GM21528 (cell line): ENCODE measurements around the gene ARHGAP10.

Source experiments
- ATAC-seq: cut with Tn5 transposase; IDR thresholded peaks from one replicate; pipeline ENCODE4 v1.9.1; 2021; ENCODE audit warnings: mild to moderate bottlenecking, moderate library complexity; ENCODE audit not compliant: unreplicated experiment, low FRiP score

The ARHGAP10 gene

DNA sequence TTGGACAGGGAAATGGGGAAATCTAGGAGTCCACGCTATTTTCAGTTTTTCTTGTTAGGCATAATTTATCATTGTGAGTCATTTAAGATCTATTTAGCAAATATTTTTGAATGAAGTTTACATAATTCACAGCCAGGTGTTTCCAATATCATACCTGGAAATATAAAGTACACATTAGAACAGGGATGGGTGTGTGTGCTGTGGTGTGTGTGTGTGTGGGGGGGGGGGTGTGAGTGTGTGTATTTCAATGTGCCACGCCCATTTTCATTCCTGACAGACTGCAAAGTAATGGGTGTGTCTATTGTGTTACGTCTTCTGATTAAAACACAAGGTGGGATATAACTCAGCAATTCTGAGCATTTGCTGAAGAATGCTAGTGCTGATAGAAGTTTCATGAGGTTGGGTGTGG lies 33.2 kb downstream of the ARHGAP10 start:
- ATAC-seq, result no peak

- no peak for ATAC-seq
Measured at GRCh38 chr4:147768113-147768512, 36.2 kb downstream of the ARHGAP10 start.

DNA sequence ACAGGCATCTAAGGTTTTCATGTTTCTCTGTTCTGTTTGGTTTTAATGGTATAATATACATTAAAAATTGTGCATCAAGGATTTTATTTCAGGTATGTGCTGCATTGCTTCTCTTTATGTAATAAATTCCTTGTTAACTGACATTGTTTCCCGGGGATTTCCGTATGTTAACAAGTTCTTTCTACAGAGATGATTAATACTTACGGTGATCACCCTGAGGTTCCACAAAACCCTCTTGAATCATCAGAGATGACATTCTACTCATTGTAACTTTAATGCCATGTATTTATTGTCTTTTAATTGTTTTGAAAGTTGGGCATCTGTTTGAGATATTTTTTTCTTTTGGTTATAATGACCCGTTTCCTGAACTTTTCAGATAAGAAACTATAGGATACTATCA lies 37.5 kb downstream of the ARHGAP10 start:
- no peak for ATAC-seq

GRCh38 chr4:147770831-147771230 lies 38.9 kb downstream of the ARHGAP10 start:
- no peak for ATAC-seq

- ATAC-seq, result no peak
Measured at GRCh38 chr4:147772056-147772455, 40.2 kb downstream of the ARHGAP10 start.

DNA sequence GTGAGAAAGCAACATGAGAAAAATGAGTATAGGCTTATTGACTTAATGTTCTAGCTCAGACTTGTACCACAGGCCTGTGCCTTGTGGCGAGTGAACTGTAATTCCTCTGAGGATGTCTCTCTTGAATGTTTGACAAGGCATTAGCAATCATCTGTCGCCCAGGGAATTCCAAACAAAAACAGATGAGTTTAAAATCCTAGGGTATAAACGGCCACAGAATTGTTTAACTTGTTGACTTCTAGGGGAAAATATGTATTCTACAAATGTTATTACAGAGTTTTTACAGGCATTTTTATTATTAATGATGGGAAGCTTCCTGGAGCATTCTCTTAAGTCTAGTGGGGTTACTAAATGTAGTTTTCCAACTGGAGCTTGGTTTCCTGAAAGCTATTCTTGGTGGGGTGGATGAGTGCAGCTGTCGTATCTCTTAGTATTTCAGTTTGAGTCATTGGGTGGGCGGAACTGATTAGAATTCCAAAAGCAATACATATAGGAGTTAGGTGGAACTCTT lies 40.6 kb downstream of the ARHGAP10 start:
- ATAC-seq, result no peak

DNA sequence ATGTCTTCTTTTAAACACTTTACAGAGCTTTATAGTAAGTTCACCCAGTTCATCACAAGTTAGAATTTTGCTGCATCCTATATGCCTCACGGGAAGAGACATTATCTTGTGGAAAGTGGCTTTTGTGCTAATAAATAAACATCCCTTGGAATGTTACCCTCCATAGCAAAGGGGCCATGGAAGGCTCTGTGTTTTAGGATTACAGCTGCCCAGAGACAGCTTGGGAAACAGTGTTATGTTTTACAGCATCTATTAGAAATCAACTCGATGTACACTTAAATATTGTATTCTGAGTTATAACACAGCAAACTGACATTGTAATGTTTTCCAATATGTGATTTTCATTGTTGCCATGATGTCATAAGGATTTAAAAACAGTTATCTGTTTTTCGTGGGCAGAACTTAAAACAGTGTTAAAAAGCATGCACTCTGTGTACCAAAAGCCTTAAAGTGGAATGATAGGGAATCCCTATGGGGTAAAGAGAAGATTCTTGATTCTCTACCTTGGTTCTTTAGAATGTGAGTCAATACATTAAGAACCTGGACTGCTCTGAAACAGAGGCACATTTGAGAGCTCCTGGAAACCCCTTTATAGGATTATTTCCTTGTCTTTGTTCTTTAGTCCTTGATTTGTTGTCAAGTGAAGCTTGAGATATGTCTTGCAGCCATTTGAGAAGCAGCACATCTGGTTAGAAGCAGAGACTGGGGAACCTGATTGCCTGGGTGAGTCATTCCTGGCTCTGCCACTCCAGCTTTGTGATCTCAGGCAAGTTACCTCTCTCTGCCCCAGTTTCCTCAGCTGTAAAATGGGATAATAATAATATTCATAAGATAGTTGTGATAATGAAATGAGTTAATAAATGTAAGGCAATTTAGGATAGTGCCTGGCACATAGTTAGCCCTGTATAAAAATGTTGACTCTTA lies 41.6 kb downstream of the ARHGAP10 start:
- ATAC-seq, result no peak

GRCh38 chr4:147776716-147777115 lies 44.8 kb downstream of the ARHGAP10 start:
- no peak for ATAC-seq

GRCh38 chr4:147777456-147778091 lies 45.7 kb downstream of the ARHGAP10 start:
- no peak for ATAC-seq

GRCh38 chr4:147778942-147779341 lies 47.1 kb downstream of the ARHGAP10 start:
- peak; percentile 52 for ATAC-seq

GRCh38 chr4:147779451-147779850 lies 47.6 kb downstream of the ARHGAP10 start:
- ATAC-seq, result no peak

DNA sequence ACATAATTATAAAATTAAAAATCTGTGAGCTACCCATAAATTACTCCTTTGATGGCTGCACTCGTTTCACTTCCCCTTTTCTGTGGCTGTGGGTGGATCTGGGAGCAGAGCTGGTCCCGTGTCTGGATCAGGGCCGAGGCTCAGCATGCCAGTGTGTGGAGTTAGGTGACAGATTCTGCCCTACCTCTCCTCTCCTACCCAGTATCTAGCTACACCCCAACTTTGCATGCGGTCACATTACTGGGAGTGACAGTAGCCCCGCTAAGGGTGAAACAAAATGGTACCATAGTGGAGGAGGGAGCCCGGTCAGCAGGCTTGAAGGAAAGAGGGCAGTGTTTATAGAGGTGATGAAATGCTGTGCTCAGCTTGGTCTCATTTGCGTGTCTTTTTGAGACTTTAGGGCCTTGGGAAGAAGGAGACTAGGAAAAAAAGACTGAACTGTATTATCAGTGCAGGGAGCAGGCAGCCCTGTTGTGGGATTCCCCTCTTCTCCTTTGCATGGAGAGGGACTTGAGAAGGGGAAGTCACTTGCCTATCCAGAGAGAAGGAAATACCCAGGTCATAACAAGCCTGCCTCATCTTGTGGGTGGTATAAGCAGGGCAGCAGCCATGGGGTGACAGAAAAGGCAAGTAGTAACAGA lies 48.4 kb downstream of the ARHGAP10 start:
- ATAC-seq, result peak; percentile 83

DNA sequence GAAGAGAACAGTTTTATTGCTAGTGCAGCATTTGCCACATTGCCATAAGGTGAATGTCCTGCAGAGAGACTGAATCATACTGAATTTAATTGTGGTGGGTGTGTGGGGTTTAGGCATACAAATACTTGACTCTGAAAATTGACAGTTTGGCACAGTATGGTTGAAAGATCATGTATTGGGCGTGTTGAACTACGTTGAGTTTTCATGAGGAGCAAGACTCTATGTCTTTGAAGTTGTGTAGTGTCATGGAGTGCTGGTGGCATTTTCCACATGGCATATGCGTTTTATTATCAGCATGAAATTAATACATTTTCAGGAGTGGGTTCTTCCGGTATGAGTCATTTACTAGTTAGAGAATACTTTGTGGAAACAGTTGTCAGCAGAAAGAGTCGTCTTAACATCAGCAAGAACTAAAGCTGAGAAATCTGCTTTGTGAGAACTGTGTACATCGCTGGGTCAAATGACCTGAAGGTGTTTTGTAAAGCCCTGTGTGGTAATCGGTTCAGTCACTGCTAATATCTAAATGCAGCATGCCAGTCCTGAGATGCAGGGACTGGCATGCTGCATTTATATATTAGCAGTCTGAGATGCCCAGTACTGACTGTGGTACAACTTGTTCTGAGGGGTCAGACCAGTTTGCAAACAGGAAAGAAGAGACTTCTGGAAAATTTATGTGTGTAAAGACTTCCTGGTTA lies 50.3 kb downstream of the ARHGAP10 start:
- ATAC-seq, result no peak

- no peak for ATAC-seq
Measured at GRCh38 chr4:147785129-147785528, 53.2 kb downstream of the ARHGAP10 start.

DNA sequence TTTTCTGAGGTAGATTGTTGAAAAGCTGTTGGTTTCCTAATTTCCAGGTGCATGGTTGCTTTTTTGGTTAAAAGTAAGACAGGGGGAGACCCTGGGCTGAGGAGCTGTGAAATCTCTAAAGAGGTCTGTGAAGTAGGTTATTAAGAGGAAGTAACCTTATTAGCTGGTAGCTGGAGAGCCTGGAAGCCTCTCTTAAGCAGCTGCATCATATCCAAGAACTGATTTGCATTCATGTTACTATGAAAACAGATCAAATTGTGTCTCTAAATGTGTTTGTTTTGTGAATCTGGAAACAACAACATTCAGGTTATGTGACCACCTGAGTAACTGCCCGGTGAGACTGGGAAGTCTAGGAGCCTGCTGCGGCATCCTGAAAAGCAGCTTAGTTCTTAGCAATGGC lies 54.1 kb downstream of the ARHGAP10 start:
- ATAC-seq, result peak; percentile 85

DNA sequence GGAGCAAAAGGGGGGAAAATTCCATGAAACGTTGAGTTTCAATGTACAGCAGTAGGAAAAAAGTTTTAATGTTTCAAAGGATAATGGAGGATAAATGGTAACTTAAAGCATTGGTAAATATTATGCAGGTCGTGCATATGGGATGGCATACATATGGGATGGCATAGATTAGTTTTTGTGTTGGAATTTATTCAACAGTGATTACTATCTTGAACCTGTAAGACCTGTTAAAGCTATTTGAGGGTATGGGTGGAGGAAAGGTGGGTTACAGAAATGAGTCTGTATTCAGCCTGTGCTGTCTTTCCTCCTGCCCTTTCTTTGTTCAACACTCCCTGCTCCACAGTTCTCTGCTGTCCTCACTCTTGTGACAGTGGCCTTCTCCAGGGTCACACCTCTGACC lies 54.6 kb downstream of the ARHGAP10 start:
- ATAC-seq, result no peak

DNA sequence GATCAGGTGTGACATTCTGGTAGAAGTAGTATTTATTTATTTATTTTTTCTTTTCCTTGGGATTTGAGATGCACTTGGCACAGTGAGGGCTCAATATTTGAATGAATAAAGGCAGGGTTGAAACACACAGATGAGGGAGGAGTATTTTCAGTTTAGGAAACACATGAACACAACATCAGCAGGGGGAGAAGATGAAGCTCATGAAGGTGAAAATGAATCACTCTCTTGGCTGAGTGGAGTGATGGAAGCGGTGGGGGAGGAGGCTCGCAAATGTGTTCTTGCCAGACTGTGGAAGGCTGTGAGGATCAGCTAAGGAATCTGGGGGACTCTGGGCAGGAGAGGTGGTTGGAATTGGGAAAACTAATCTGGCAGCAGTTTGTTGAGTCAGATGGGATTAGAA lies 55.3 kb downstream of the ARHGAP10 start:
- ATAC-seq, result no peak

- no peak for ATAC-seq
Measured at GRCh38 chr4:147788791-147789190, 56.9 kb downstream of the ARHGAP10 start.

GRCh38 chr4:147789596-147789995 lies 57.7 kb downstream of the ARHGAP10 start:
- no peak for ATAC-seq

DNA sequence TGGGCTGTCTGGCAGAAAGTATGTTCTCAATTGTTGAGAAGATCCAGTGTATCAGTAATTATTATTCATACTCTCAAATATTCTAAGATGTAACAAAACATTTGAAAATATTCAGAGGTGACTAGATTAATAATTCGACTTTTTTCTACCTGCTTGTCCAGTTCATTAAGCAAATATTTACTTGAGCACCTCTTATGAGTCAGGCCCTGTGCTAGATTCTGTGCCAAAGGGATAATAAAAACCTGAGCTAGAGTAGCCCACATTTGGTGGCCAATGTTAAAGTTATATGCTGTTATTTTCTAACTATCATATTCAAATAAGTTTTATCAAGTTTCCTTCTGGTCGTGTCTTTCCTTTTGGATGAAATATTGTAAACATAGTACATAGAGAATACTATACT lies 58.5 kb downstream of the ARHGAP10 start:
- ATAC-seq, result no peak

- ATAC-seq, result no peak
Measured at GRCh38 chr4:147791341-147791740, 59.5 kb downstream of the ARHGAP10 start.
